Nephron (organoid): Measurements from ENCODE around the gene CTCF.

Experiments used
- H3K27ac Mint-ChIP-seq, 3 experiments: 2 replicates each; pipeline ENCODE4 v1.8.0; 2020; ENCODE audit warnings: mixed read lengths in 3 of 3, mild to moderate bottlenecking in 2 of 3, moderate library complexity in 1 of 3
- H3K27me3 Mint-ChIP-seq: 2 replicates; pipeline ENCODE4 v1.8.0; 2021; ENCODE audit warnings: low read depth, mild to moderate bottlenecking, moderate library complexity, mixed read lengths
- H3K36me3 Mint-ChIP-seq: 2 replicates; pipeline ENCODE4 v1.8.0; 2020; ENCODE audit warnings: low read depth, mixed read lengths
- H3K4me1 Mint-ChIP-seq: 2 replicates; pipeline ENCODE4 v1.8.0; 2020; ENCODE audit warnings: mixed read lengths
- H3K4me3 Mint-ChIP-seq, 3 experiments: 2 replicates each; pipeline ENCODE4 v1.8.0; 2020; ENCODE audit warnings: mild to moderate bottlenecking in 3 of 3, mixed read lengths in 3 of 3, moderate library complexity in 2 of 3
- H3K9me3 Mint-ChIP-seq: 2 replicates; pipeline ENCODE4 v1.8.0; 2020; ENCODE audit warnings: mixed read lengths
- CTCF ChIP-seq, 3 experiments: fragments of 200-600 bp; sonication (generic); IDR thresholded peaks; one replicate each; pipeline ENCODE4 v1.5.0; 2021; ENCODE audit warnings: antibody characterized with exemption in 3 of 3; ENCODE audit not compliant: unreplicated experiment in 3 of 3

The CTCF gene

GRCh38 chr16:67667817-67668494, 105.6 kb downstream of the CTCF start:
- Mint-ChIP-seq H3K27ac (no peak overlapping the region), H3K27me3 (no peaks in the 10 kb centered on the region), H3K4me3 (peak overlapping the region; percentile 52 to 88 (median 59)), H3K4me1 (no peaks in the 10 kb centered on the region), H3K36me3 (peaks cover 8% of the 10 kb centered on the region), H3K9me3 (no peaks in the 10 kb centered on the region)
- peak; percentile 75 to 83 (median 78) for TF ChIP-seq CTCF (IDR thresholded peaks at IDR 0.05; ENCODE audit: unreplicated experiment in 3 of 3)

GRCh38 chr16:67668495-67669157, 106.3 kb downstream of the CTCF start:
- no peaks in the 10 kb centered on the region for H3K27me3 Mint-ChIP-seq
- no peak for TF ChIP-seq CTCF (IDR thresholded peaks at IDR 0.05; ENCODE audit: unreplicated experiment in 3 of 3)
- H3K4me3 Mint-ChIP-seq, result peak overlapping the region; percentile 31 to 61 (median 39)
- no peak overlapping the region for H3K27ac Mint-ChIP-seq
- H3K36me3 Mint-ChIP-seq, result peaks cover 8% of the 10 kb centered on the region
- peaks cover 3% of the 10 kb centered on the region for H3K4me1 Mint-ChIP-seq
- H3K9me3 Mint-ChIP-seq, result no peaks in the 10 kb centered on the region

GRCh38 chr16:67669499-67670101, 107.3 kb downstream of the CTCF start:
- no peak overlapping the region for H3K27ac Mint-ChIP-seq
- no peak for TF ChIP-seq CTCF (IDR thresholded peaks at IDR 0.05; ENCODE audit: unreplicated experiment in 3 of 3)
- peaks cover 13% of the 10 kb centered on the region for H3K4me1 Mint-ChIP-seq
- peaks cover 2% of the 10 kb centered on the region for H3K36me3 Mint-ChIP-seq
- H3K27me3 Mint-ChIP-seq, result no peaks in the 10 kb centered on the region
- no peaks in the 10 kb centered on the region for H3K9me3 Mint-ChIP-seq
- H3K4me3 Mint-ChIP-seq, result peak overlapping the region in 2 of 3 experiments; percentile 24 to 27

- H3K9me3 Mint-ChIP-seq, result no peaks in the 10 kb centered on the region
- H3K4me3 Mint-ChIP-seq, result no peak overlapping the region
- H3K36me3 Mint-ChIP-seq, result no peaks in the 10 kb centered on the region
- no peak overlapping the region for H3K27ac Mint-ChIP-seq
- TF ChIP-seq CTCF (IDR thresholded peaks at IDR 0.05; ENCODE audit: unreplicated experiment in 3 of 3), result no peak
- peaks cover 13% of the 10 kb centered on the region for H3K4me1 Mint-ChIP-seq
- no peaks in the 10 kb centered on the region for H3K27me3 Mint-ChIP-seq
Observed at GRCh38 chr16:67672306-67672705, 110.0 kb downstream of the CTCF start.

- Mint-ChIP-seq H3K27ac (peak overlapping the region in 2 of 3 experiments; percentile 25 to 84), H3K9me3 (no peaks in the 10 kb centered on the region), H3K4me1 (peaks cover 13% of the 10 kb centered on the region), H3K4me3 (no peak overlapping the region), H3K27me3 (no peaks in the 10 kb centered on the region), H3K36me3 (no peaks in the 10 kb centered on the region)
- peak; percentile 40 to 52 (median 49) for TF ChIP-seq CTCF (IDR thresholded peaks at IDR 0.05; ENCODE audit: unreplicated experiment in 3 of 3)
Observed at GRCh38 chr16:67672739-67673662, 110.7 kb downstream of the CTCF start.
